GM21360 (cell line): ENCODE measurements around the gene RMRP.
"Not testable (repeated sequence)": the region's sequence is repeated elsewhere in the genome, so short reads cannot be mapped to it uniquely, and the experiment has no call there.

ENCODE experiments used
- ATAC-seq: cut with Tn5 transposase; IDR thresholded peaks from one replicate; pipeline ENCODE4 v1.9.1; 2021; ENCODE audit warnings: mild to moderate bottlenecking, moderate library complexity; ENCODE audit not compliant: unreplicated experiment

RMRP gene

DNA sequence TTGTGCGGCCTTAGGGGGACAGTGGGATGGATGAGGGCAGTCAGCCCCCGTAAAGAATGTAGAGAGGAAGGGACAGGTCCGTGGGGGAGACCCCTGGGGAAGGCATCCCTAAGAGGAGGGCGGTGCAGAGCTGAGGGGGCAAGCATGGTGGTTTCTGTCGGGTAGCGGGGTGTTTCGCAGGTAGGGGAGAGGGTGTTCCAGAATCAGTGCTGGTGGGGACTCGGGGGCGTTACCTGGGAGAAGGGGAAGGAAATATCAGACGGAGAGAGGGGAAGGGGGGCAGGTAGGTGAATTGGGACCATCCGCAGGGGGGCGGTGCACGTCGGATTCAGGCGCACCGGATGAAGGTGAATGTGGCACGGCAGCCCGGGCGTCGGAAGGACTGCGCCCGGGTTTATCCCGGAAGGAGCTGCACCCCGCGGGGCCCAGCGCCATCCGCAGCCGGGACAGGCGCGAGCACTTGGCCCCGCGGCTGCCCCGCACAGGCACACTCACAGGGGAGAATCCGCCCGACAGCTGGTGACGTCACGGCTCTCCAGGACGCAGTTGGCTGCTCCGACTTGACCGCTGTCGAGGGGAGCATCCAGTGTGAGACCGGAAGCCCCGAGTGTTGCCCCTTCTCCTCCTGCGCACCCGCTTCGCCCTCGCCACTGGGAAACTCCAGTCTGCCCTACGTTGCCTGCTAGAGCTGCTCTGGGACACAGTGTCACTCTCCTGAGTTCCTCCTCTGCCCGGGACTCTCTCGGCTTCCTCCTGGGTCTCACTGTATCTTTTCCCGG lies 40.9 kb downstream of the RMRP start:
- ATAC-seq: no peak

DNA sequence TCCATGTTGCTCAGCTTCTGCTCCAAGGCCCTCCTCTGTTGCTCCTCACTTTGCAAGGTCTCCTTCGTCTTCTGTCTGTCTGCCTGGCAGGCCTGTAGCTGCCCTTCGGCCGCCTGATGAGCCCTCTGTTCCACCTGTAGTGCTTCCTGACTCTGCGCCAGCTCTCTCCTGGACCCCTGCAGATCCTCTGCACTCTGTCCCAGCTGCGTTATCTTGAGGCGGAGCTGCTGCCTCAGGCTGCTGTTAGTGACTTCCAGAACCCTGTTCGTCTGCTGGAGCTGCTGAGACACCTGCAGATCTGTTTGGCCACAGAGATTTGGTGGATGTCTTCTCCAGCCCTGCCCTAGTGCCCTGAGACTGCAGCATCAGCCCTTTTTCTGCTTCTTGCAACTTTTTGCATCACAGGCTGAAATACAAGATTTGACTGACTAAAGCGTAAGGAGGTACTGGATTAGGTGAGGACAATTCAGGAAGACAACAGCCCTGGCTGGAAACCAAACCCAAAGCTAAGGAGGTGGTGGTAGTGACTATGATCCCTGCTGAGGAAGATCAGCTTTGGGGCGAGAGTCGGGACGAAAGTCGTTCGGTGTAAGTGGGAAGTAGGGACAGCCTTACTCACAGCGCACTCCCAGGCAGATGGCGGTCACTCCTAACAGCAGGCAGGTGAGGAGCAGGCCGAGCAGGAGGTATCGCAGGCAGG lies 41.7 kb downstream of the RMRP start:
- no peak for ATAC-seq

DNA sequence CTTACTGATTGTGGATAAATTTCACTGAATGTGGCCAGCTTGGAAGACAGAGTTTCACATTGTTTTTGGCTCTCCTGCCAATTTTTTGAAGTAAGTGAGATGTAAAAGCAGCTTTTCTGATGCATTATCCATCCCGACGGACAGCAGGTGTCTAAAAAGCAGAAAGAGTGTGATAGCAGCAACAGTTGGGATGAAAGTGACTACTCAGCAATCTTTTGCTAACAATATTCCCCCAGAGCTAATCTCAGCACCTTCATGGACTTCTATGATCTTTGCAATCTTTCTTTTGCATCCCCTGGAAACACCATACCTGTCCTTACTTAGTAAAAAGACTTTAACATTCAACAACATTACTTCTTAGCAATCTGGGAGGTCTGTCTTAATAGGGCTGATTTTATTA lies 45.0 kb downstream of the RMRP start:
- ATAC-seq: no peak

DNA sequence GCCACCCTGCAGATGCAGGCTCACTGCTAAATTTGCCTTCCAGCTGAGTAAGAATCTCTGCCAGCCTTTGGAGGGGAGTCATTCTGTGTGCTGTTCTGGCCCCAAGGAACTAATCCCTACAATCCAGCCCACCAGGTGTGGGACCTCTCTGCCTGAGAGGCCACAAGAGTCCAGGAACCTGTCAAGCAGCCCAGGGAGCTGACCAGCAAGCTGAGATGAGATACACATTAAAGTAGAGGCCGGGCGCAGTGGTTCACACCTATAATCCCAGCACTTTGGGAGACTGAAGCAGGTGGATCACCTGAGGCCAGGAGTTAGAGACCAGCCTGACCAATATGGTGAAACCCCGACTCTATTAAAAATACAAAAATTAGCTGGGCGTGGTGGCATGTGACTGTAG lies 45.8 kb downstream of the RMRP start:
- not testable (repeated sequence) for ATAC-seq

DNA sequence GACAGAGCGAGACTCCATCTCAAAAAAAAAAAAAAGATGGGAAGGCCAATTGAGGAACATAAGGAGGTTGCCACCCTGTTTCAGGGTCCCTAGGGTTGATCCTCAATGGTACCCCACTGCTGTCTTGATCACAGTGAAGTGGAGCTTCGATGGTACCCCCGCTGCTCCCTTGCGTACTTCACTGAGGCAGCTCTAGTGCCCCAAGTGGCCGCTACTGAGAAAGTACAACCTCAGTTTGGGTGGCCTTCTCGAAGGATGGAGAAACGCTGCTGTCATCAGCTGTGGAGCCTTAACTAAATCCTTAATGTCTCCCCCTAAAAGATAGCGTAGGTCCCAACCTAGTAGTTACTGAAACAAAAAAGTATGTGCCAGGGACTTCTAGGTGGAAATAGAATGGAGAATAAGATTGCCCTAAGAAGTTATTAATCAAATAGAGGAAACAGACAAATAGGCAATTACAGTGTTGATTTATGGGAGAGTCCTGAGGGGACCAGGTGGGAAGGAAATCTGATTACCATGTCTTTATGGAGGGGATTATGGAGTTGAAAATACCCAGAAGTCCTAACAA lies 46.5 kb downstream of the RMRP start:
- no peak for ATAC-seq

DNA sequence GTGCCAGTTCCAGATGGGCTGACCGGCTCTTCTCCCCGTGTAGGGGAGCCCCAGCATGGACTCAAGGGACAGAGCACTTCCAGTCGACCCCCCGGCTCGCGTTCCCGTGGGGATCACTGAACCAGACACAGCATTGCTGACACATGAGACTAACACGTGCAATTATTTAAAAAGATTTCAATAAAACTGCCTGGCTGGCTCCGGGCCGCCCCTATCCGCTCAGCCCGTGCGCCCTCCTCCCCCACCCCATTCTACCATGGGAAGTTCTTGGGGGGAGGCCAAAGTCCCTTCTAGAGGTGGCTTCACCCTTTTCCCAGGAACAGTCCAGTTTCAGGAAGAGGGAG lies 48.0 kb downstream of the RMRP start:
- ATAC-seq: no peak

DNA sequence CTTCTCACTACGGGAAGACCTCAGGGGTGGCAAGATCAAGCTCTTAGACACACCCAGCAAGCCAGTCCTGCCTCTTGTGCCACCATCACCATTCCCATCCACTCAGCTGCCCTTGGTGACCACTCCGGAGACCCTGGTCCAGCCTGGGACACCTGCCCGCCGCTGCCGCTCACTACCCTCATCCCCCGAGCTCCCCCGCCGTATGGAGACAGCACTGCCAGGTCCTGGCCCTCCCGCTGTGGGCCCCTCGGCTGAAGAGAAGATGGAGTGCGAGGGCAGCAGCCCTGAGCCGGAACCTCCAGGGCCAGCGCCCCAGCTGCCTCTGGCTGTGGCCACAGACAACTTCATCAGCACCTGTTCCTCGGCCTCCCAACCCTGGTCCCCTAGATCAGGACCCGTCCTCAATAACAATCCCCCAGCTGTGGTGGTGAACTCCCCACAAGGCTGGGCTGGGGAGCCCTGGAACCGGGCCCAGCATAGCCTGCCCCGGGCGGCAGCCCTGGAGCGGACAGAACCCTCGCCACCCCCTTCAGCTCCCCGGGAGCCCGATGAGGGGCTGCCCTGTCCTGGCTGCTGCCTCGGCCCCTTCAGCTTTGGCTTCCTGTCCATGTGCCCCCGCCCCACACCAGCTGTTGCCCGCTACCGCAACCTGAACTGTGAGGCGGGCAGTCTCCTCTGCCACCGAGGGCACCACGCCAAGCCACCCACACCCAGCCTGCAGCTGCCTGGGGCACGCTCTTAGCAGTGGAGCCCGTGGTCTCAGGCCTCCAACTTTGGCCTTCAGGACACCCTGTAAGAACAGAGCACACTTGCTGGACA lies 48.6 kb downstream of the RMRP start:
- ATAC-seq: no peak

DNA sequence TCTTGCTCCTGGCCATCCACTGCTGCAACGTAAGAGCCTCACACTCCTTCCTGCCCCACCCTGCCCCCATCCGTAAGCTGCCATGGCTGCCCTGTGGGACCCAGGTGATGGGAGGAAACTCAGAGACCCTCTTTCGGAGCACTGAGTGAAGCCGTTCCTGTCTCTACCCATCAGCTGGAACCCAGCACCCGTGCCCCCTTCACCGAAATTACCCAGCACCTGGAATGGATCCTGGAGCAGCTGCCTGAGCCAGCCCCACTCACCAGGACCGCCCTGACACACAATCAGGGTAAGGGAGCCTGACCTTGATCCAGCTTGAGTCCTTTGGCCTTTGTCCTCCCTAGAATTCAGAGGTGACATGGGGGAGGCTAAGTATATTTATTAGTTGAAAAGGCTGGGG lies 49.6 kb downstream of the RMRP start:
- no peak for ATAC-seq
